Left ventricle myocardium superior (tissue), 1 donor: ENCODE data around the gene NME9. TPM values are rescaled to one million over a fixed set of nuclear protein-coding genes. Genes with fewer than 3 reads are reported as not detected.

Experiments
- total RNA-seq: library from RNA; stranded (reverse); fragmentation: NEBNext Ultra II Directional; extraction: Animal tissue kit (Norgen Biotek cat#: 25700); gene quantifications from one replicate; pipeline ENCODE4 v1.2.1, GENCODE V29; 2021
- donor health status: DM: no; HTN: yes; CAD: no; lungs with severe emphysema.

The NME9 gene
- total RNA-seq, 1 donor from 2014 or later = 0.59 TPM

Other genes with a start within 250 kb of the NME9 start
- 5.7 TPM for gene DZIP1L, start 214.2 kb downstream of the NME9 start, total RNA-seq
- gene A4GNT, start 197.5 kb downstream of the NME9 start, total RNA-seq = not detected
- gene DBR1, start 154.9 kb downstream of the NME9 start, total RNA-seq = 7.3 TPM
- gene ARMC8, start 142.6 kb downstream of the NME9 start, total RNA-seq = 34.0 TPM
- gene MRAS, start 18.7 kb upstream of the NME9 start, total RNA-seq = 405 TPM
- gene ESYT3, start 104.8 kb upstream of the NME9 start, total RNA-seq = 1.2 TPM